ENCODE data around the gene AK4.

The AK4 gene

DNA sequence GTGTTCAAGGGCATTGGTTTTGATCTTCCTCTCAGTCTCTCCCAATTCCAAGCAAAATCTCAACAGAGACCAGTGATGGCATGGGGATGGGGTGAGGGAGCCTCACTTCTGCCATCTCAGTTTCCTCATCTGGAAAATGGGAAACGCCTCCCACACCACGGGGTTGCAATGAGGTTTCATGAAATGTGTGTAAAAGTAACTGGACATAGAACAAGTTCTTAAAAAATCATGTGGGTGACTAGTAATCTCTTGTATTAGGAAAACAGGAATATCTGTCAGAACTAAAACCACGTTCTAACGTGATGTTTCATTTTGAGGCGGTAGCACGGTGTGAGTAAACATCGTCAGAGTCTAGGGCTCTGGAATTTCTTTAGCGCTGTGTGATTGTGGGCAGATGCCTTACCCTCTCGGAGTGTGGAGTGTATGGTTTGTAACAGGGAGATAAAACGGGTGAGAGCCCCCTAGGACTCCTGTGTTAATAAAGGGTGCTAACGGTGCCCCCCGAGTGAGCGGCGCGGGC is 105.9 kb downstream of the AK4 start:
- DNase-seq = no peak

DNA sequence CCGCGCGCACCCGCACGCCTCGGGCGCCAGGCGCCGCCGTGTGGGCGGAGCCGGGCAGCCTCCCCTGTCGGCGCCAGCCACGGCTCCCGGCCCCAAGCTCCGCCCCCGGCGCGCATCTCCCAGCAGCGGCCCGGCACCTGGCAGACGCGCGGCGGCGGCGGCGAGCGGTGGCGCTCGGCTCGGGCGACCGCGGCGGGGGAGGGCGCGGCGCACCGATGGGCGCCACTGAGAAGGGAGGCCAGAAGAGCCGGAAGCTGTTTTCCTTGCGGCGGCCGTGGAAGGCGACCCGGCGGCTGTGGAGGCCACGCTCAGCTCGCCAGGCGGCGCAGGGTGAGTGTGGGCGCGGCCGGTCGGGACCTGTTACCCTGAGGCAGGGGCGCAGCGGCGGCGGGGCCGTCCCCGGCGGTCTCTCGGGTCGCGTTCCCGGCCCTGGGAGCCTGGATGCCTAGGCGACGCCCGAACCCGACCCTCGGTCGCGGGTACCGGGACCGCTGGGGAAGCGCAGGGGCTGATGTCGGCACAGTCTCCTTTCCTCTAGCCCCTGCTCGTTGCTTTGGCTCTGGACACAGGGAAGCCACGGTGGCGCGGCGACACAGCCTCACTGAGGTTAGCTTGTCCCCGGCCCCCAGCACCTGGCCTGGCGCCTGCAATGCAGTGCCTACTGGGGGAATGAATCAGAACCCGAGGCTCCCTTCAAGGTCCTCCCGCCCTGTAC is 106.5 kb downstream of the AK4 start:
- DNase-seq = peak; percentile 92

DNA sequence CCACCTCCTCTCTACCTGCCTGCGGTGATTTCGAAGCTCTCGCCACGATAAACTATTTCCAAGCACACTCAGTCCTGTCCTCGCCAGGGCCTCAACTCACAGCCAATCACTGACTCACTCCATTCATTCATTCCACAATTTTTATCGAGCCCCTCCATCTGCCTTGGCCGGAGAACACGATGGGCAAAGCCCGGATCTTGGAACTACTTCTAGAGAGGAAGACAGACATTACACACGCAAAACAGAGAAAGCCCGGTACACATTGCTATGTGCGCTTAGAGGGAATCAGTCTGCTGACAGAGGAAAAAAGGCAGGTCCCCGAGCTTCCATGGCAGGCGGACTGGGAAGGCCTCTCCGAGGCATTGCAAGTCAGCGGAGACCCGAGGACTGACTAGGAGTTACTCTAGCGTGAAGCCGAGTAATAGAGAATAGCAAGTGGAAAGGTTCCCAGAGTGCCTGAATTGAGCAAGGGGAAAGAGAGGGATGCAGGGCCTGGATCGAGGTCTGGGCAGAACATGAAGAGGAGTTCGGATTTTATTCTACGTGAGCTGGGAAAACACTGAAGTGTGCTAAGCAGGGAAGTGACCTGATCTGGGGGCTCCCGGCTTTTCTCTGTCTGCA is 107.1 kb downstream of the AK4 start:
- peak; percentile 53 for DNase-seq

DNA sequence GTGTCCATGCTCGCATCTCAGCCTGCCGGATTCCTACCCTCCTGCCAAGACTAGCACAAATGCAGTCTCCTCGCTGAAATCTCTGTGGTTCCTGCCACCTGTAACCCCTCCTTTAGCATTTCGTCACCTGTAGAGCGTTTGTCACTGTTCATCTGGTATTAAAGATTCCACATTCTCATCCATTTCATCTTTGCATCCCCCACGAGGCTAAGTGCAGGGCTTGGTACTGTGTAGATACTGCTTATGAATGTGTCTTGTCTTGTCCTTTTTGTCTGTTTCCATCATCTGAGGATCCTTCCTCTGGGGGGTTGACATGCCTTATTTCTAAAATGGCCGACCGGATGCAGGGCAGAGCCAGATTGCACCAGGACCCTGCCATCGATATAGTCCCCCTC is 107.7 kb downstream of the AK4 start:
- DNase-seq = peak; percentile 37

DNA sequence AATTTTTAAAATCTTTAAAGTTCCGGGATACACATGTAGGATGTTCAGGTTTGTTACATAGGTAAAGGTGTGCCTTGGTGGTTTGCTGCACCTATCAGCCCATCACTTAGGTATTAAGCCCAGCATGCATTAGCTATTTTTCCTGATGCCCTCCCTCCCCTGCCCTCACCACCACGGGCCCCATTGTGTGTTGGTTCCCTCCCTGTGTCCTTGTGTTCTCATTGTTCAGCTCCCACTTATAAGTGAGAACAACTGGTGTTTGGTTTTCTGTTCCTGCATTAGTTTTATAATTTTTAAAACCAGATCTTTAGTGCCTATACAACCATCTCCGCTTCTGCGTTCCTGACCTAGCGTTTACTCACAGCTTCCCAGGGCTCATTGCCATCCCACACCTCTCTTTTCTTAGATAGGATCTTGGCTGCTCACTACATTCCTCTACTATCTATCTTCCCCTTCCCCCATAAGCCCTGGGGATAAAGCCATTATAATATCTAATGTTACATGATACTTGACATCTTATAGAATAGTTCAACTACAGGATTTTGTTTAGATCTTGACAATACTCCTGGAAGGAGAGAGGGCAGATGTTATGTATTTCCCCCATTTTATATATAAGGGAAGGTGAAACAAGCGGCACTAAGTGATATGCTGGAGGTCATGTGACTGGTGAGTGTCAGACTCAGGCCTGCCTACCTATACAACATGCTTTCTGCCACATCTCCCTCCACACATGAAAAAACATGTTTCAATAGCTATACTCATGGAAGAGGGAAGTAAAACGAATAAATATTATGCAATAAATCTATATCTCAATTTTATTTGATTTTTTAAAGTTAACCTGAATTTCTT is 109.1 kb downstream of the AK4 start:
- DNase-seq = no peak

DNA sequence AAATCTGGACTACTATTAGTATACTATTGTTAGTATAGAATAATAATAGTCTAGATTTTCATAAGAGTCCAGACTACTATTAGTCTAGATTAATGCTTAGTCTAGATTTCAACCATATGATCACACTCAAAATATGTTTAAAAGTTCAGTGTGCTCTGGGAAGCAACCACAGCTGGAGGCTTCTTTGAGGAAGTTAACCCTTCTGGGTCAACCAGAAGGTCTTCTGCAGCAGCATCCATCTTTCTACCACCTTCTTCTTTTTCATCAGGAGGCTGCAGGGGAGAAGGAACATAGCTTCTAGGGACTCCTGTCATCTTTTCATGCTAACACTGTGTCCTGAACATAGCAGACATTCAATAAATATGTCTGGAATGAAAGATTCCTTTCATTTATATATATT is 110.1 kb downstream of the AK4 start:
- no peak for DNase-seq

DNA sequence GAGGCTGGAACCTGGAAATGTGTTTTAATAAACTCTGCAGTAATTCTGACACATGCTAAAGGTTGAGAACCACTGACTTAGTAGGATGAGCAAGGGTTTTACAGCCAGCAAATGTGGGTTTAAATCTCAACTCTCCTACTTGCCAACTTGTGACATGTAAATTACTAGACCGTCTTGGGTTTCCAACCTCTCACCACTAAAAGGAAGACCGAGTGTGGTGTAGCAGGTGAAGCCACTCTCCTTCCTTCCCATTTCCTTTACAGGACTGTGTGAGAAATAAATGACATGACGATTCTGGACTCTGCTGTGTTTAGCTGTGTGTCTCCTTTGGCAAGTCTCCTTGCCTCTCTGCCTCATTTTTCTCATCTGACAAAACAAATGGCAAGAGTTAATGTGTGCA is 111.8 kb downstream of the AK4 start:
- no peak for DNase-seq

DNA sequence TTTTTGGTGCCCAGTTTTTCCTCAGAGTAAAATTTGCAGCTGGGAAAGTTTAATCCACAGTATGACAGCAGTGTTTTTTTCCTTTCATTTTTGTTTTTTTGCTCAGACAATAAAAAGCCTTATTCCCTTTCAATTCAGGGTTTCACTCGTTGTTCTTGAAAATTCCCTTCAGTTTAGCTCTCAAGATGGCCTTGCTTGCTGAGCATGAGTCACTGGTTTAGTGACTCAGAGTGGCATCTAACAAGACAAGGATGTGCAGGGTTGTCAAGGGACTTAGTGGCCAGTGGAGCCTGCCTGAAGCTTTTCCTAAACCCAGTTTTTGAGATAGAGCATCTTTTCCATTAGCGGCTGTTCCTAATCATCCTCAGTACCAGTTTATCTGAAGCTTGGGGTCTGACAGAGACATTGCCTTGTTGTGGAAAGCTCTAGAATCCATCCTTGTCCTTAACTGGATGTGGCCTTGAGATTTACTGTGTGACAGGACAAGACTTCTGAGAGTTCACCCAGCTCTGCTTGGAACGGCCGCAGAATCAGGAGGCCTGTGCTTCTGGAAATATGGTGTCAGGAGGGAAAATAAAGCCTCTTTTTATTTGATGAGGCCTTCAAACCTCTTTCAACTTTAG is 113.0 kb downstream of the AK4 start:
- DNase-seq = no peak

DNA sequence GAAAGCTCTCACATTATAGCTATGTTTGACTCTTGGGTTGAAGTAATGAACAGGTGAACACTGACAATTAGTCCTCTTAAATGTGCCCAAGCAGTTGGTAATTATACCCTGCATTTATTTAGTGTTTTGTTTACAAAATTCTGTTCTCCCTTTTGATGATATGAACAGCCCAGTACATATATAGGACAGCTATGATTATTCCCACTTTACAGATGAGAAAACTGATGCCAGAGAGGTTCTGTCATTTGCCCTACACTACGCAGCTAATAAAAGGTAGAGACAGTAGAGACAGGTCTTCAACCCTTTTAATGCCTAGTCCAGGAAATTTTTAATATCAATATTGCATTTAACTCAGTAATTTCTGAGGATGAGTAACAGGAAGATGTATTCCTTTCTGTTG is 115.3 kb downstream of the AK4 start:
- DNase-seq = no peak

DNA sequence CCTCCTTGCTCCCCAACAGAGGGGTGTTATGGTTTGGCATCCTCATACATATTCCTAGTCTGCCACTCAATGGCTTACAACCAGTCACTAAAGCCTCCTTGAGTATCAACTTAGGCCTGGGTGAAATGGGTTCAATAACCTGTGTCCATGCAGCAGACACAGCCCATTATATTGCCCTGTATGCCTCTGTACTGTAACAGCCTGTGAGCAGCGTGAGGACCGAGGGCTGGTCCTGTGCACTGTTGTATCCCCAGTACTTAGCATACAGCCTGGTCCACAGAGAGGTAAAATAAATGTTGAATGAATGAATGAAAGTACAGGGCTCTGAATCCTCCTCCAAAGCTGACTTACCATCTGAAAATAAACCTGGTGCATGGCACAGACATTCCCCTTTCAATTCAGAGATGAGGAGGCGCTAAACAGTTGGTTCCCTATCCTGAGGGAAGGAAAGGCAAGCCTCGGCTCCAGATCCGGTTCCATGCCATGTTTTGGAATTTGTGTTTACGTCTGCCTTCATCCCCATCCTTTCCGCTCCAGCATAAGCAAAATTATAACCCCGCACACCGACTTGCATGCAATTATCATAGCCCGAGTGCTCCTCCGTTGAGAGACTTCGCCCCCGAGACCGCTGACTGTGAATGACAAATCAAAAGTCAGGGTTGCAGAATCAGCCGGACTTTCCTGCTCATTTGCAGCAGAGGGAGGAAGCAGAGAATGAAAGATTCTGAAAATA is 116.4 kb downstream of the AK4 start:
- peak; percentile 26 for DNase-seq

DNA sequence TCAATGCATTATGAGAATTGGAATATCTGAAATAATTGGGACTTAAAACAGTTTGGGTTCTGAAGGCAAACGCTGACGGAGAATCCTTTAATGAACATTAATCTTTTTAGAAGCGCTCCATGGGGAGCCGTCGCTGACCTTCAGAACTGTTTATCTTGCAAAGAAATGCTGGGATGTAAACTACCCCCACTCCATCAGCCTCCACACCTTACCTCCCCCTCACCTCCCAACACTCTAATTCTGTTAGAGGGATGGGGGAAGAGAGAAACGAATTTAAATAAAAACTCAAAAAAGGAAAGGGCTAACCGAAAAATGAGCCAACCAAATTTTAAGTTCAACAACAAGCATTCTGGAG is 117.3 kb downstream of the AK4 start:
- no peak for DNase-seq

DNA sequence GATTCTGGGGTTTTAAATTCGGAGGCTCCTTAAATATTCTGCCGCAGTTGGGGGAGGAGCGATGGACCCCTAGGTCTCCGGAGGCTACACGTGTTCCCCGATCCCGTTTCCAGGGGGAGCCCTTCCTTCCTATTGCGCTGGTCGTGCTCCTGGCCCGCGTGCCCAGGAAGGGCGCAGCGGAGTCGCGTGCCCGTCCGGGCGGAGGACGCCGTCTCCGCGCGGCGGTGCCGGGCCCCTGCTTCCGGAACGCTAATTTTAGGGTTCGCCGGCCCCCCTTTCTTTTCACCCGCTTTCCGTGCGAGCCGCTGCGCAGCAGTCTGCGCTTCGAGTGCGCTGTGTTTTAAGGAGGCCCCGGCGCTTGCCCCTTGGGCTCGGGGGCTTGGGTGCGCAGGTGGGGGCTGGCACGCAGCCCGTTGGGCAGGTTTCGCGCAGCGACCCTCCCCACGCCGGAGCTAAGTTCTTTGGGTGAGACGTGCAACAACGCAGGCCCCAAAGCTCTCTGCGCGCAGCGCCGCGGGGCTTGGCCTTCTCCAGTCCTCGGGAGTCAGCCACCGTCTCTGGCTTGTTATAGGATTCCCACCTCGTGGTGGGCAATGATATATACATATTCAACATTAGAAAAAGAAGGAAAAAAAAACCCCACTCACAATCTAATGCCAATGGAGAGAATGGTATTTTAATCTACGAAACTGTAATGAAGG is 117.8 kb downstream of the AK4 start:
- peak; percentile 46 for DNase-seq

DNA sequence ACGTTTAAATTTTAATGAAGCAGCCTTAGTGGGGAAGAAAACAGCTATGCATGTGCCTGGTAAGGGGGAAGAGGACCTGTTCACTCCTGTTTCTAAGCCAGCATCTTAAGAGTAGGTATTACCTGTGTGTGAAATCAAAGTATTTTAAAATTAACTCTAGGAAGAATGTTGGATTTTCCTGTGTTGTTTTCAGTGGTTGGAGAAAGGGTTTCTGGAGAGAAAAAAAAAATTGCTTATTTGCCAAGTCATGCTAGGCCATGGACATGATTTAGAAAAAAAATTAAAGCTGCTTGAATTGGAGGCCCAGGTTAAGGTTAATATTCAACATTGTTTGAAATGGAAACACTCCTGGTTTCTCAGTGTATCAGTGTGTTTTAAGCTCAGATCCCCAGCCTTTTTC is 118.5 kb downstream of the AK4 start:
- DNase-seq = no peak

DNA sequence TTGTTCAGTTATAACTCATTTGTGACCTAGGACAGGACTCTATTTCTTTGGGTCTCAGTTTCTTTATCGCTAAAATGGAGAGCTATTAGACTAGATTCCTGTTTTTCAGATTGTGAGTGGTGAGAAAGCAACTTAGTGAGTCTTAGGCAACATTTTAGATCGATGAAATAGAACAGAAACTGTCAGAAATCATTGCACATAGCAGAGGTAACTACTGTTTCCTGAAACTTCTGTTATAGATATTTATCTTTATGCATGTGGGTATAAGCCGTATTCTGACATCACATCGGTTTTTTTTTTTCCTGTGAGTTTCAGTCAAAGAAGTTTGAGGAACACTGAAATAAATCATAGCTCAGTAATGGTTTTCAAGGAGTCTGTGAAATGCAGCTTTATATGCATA is 119.3 kb downstream of the AK4 start:
- DNase-seq = no peak

DNA sequence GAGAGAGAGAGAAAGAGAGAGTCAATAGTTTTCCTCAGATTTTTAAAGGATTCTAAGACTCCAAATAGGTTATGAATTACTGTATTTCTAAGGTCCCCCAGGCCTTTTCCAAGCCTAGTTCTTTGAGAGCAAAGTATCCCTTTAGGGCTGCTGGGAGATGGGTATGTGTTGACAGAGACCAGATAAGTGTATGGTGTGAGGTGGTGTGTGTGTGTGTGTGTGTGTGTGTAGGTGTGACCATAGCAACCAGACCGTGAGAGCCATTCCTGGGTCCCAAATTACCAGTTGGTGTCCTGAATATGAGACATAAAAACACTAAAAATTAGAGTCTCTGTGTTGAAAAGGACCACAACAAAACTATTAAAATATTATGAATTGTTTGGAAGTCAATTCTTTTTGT is 119.7 kb downstream of the AK4 start:
- no peak for DNase-seq

DNA sequence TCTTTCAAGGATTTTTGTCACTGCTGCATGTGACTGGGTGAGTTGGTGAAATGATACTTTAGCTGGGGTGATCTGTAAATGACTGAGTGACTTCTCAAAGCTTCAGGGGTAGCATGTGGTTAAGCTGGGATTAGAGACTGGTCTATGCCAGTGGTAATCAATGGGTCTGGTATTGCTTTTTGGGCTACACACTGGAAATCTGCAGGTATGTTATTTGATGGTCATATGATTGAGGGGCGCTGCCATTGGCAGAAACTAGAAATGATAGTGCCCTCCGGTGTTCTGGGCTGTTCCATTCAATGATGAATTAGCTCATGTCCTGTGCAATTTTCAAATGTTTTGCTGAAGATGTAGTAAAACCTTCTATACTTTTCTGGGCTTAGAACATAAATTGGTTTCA is 121.6 kb downstream of the AK4 start:
- DNase-seq = no peak

DNA sequence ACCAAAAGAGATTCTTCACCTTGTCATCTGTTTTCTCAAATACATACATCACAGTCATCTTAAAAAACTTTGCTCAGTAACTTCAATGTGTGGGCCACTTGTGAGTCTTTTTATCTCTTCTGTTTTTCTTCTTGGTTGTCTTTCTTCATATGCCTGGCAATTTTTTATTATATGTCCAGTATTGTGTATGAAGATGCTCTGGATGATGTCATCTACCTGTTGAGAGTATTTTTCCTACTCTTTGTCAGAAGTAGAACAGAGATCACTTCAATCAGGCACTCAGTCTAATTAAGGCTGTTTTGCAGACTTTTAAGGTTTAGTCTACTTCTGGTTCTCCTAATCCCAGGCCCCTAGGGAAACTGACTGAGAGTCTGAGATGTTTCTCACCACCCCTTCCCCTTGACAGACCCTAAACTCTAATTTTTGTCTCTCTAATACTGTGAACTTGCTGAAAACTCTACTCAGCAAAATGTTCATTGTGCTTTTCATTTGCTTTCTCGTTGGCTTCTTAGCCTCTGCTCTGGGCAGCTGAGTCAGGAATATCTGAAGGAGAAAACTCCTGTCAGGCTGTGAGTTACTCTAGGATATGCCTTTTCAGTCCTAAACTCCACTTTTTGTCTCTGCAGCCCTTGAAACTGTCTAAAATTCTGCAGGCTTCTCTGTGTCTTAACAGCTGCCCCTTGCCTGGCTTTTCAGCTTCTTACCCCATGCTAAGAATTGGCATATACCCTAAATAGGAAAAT is 128.4 kb downstream of the AK4 start:
- DNase-seq = no peak

DNA sequence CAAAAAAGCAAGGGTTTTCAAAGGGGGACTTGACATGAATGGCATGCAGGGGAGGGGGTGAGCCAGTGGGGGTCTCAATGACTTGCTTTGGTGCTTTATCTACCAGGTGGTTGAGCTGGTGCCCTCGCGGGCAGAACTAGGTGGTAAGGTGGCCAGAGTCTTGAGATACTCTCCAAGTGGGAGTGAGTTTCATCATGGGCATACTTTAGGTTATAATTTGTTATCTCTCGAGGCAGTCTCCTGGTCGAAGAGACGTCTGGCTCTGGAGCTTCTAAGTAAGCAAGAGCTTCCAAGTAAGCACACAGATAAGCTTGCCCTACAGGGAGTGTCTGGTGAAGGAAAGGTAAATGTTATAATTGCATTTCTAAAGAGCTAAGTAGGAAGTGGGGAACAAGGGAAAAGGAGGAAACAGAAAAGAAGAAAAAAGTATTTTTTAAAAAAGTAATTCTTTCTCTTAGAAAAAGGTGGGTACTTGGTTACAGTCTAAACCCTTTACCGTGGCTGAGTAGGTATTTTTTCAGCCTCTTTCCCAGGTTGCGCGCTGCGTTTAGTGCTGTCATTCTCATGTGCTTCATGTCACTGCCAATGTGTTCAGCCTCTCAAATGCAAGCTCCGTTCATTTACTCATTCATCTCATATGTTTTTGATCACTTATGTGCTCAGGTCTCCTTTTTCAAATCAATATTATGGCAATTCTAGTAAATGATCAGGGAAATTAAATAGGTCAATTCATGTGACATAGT is 129.8 kb downstream of the AK4 start:
- DNase-seq = no peak

DNA sequence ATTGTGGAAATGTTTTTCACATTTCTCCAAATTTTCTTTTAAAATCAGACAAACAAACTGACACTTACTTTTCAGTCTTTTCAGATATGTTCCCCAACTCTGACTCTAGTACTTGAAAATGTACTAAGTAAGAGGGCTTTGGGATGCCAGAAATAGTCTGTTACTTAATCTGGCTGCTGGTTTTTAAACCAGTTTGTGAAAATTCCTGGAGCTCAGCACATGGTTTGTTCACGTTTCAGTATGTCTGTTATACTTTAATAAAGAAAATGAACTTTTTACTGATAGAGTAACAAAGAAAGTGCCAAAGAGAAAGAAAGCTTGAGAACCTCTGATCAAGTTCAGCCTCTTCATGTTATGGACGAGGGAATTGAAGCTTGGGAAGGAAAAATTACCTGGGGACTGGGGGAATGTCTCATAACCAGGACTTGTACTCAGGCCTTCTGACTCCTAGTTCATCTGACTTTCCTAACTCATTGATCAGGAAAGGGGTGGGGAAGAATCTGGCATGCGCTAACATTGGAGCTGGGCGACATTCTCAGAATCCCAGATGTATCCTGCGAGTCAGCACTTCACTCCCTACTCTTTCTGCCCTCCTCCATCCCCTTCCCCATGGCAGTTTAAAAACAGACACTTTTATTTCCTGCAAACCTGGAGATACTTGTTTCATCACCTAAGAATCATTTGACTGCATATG is 130.5 kb downstream of the AK4 start:
- DNase-seq = no peak

All from NCI-H345 (cell line).